ENCODE data around the gene TBCD. TPM values are rescaled to one million over a fixed set of nuclear protein-coding genes. Genes with fewer than 3 reads are reported as not detected.
"Not testable (repeated sequence)": the region's sequence is repeated elsewhere in the genome, so short reads cannot be mapped to it uniquely, and the experiment has no call there.

The TBCD gene
- total RNA-seq, 2 donors from 2014 or later, result 67.4 to 147 TPM

GRCh38 chr17:82722341-82723013 lies 29.4 kb upstream of the TBCD start:
- H3K27ac Mint-ChIP-seq, result peak overlapping the region in 1 of 2 donors; percentile 57
- no peak for ATAC-seq
- H3K36me3 Mint-ChIP-seq, result peaks cover 13 to 20% of the 10 kb centered on the region in 2 donors
- DNase-seq (ENCODE audit: low spot score in 2 of 2), result no peak
- no peaks in the 10 kb centered on the region for H3K9me3 Mint-ChIP-seq

- DNase-seq (ENCODE audit: low spot score in 2 of 2) (no peak), ATAC-seq (no peak)
- Mint-ChIP-seq H3K27ac (no peak overlapping the region), H3K9me3 (no peaks in the 10 kb centered on the region), H3K36me3 (peaks cover 13% of the 10 kb centered on the region in 2 donors)
Measured at GRCh38 chr17:82723169-82723807, 28.6 kb upstream of the TBCD start.

DNA sequence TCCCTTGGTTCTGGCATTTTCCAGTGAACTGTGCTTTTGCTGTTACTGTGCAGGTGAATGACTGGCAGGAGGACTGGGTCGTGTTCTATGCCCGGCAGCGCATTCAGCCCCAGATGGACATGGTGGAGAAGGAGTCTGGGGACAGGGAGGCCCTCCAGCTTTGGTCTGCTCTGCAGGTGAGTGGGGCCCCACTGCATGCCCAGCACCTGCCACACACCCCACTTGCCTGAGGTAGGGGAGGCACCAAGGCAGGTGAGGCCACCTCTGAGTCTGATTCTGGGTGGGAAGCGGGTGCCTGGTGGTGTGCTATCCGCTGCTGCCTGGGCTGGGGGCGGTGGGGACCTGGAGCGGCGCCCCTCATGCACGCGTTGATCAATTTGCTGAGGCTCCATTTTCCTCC lies 25.4 kb upstream of the TBCD start:
- DNase-seq (ENCODE audit: low spot score in 2 of 2) (no peak), ATAC-seq (no peak)
- no peak overlapping the region for H3K27ac Mint-ChIP-seq
- no peaks in the 10 kb centered on the region for H3K9me3 Mint-ChIP-seq
- H3K36me3 Mint-ChIP-seq, result peaks cover 13% of the 10 kb centered on the region in 2 donors

DNA sequence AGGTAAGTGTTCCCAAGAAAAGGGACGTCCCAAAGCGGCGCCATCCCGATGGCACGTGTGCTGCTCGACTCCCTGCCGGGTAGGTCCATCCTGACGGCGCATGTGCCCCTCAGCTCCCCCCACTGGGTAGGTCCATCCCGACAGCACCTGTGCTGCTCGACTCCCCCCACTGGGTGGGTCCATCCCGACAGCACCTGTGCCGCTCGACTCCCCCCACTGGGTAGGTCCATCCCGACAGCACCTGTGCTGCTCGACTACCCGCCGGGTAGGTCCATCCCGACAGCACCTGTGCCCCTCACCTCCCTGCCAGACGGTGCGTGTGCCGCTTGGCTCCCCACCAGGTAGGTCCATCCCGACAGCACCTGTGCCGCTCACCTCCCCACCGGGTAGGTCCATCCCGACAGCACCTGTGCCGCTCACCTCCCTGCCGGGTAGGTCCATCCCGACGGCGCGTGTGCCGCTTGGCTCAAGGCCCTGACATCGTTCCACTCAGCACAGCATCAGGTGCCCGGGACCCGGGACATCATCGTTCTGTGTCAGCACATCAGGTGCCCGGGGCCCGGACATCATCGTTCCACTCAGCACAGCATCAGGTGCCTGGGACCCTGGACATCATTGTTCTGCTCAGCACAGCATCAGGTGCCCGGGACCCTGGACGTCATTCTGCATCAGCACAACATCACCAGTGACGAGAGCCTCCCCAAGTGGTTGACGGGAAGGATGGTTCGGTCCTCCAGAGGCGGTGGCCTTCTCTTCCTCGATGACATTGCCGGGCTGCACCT lies 22.2 kb upstream of the TBCD start:
- H3K9me3 Mint-ChIP-seq, result peaks cover 0 to 5% of the 10 kb centered on the region in 2 donors
- peaks cover 18 to 24% of the 10 kb centered on the region in 2 donors for H3K36me3 Mint-ChIP-seq
- DNase-seq (ENCODE audit: low spot score in 2 of 2) (no peak), ATAC-seq (peak in 1 of 2 donors; percentile 28)
- no peak overlapping the region for H3K27ac Mint-ChIP-seq

- DNase-seq (ENCODE audit: low spot score in 2 of 2) (no peak), ATAC-seq (no peak)
- H3K9me3 Mint-ChIP-seq, result peaks cover 0 to 5% of the 10 kb centered on the region in 2 donors
- no peak overlapping the region for H3K27ac Mint-ChIP-seq
- H3K36me3 Mint-ChIP-seq, result peaks cover 18 to 24% of the 10 kb centered on the region in 2 donors
Measured at GRCh38 chr17:82732118-82732743, 19.6 kb upstream of the TBCD start.

DNA sequence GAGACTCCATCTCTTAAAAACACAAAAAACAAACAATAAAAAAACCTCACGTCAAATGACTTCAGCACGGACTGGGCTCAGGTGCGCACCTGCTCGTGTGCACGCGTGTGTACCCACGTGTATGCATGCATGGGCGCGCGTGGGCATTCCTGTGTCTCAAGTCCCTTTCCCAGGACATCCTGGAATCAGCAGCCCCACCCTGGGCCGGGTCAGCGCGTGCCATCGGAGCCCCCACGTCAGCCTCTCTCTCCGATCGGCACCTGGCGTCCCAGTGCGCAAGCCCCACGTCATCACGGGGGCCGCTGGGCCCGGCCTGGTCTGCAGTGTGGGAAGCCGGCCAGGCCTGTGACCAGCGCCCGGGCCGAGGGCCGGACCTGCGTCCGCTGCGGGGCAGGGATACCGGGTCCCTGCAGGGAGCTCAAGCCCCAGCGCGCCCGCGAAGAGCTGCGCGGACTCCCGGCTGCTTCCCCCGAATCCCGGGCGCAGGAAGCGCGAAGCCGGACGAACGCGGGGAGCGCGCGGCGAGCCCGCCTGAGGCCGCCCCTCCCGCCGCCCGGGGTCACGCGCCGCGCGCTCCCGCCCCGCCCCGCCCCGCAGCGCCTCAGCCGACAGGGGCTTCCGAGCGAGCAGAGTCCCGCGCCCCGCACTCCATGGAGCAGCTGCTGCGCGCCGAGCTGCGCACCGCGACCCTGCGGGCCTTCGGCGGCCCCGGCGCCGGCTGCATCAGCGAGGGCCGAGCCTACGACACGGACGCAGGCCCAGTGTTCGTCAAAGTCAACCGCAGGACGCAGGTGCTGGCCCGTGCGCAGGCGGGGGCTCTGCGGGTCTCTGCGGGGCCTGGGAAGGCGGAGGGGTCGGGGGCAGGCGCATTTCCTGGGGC lies 16.6 kb upstream of the TBCD start, which contains the start of gene FN3K:
FN3K (plus strand) TSS at position 629 of the 880 bp plus-strand sequence; CDS start at position 651, 22 bp downstream.
- Mint-ChIP-seq H3K9me3 (peaks cover 6 to 9% of the 10 kb centered on the region in 2 donors), H3K36me3 (peaks cover 24 to 30% of the 10 kb centered on the region in 2 donors), H3K27ac (peak within 1 kb of the TSS in 1 of 2 donors; percentile 29)
- DNase-seq (ENCODE audit: low spot score in 2 of 2) (peak in 1 of 2 donors; percentile 42), ATAC-seq (peak; percentile 67 to 80)

- no peak overlapping the region for H3K27ac Mint-ChIP-seq
- DNase-seq (ENCODE audit: low spot score in 2 of 2) (no peak), ATAC-seq (no peak)
- peaks cover 36 to 44% of the 10 kb centered on the region in 2 donors for H3K36me3 Mint-ChIP-seq
- H3K9me3 Mint-ChIP-seq, result peaks cover 20 to 22% of the 10 kb centered on the region in 2 donors
Measured at GRCh38 chr17:82736511-82737185, 15.2 kb upstream of the TBCD start.

GRCh38 chr17:82737967-82738877 lies 13.6 kb upstream of the TBCD start:
- Mint-ChIP-seq H3K36me3 (peaks cover 36 to 45% of the 10 kb centered on the region in 2 donors), H3K9me3 (peaks cover 19 to 24% of the 10 kb centered on the region in 2 donors), H3K27ac (no peak overlapping the region)
- ATAC-seq (no peak), DNase-seq (ENCODE audit: low spot score in 2 of 2) (no peak)

- H3K36me3 Mint-ChIP-seq, result peaks cover 26 to 31% of the 10 kb centered on the region in 2 donors
- no peak for ATAC-seq
- H3K27ac Mint-ChIP-seq, result no peak overlapping the region
- peaks cover 16 to 26% of the 10 kb centered on the region in 2 donors for H3K9me3 Mint-ChIP-seq
- no peak for DNase-seq (ENCODE audit: low spot score in 2 of 2)
Measured at GRCh38 chr17:82740906-82741759, 10.7 kb upstream of the TBCD start.

DNA sequence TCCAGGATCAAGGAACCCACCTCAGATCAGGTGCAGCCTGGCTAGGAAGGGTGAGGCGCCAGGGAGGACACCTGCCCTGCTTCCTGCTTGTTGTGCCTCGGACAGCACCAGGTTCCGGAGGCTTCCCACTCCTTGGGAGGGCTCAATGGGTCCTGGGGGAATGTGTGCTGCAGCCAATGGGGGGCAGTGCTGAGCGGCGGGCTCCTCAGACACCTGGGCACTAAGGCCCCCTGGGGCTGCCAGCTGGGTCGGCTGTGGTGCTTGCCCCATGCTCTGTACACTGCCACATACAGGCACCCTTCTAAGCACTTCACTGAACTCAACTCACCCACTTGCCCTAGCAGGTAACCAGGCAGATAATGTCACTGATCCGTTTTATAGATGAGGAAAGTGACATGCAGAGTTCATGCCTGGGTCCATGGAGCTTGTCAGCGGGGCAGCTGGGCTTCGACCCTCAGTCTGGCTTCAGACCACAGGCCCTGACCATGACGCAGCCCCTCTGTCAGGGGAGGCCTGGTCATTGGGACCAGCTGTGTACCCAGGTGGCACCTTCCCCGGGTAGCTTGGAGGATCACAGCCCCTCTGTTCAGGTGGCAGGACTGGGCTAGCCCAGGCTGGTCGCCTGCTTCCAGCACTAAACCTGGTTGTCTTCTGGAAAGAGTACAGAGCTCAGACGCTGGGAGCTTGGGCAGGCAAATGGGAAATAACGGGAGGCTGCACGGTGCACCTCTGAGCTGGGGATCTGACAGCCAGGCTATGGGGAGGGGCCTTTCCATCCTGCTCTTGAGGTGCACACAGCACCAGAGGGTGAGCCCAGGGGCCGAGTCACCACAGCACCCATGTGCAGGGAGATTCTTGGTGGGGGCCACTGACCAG lies 8.3 kb upstream of the TBCD start:
- DNase-seq (ENCODE audit: low spot score in 2 of 2), result no peak
- peaks cover 16 to 30% of the 10 kb centered on the region in 2 donors for H3K9me3 Mint-ChIP-seq
- no peak for ATAC-seq
- H3K36me3 Mint-ChIP-seq, result peaks cover 26 to 31% of the 10 kb centered on the region in 2 donors
- H3K27ac Mint-ChIP-seq, result no peak overlapping the region

GRCh38 chr17:82744736-82745135 lies 7.1 kb upstream of the TBCD start:
- Mint-ChIP-seq H3K9me3 (peaks cover 16 to 29% of the 10 kb centered on the region in 2 donors), H3K36me3 (peaks cover 26 to 30% of the 10 kb centered on the region in 2 donors)
- not testable (repeated sequence) for H3K27ac Mint-ChIP-seq; ATAC-seq; DNase-seq (ENCODE audit: low spot score in 2 of 2)

DNA sequence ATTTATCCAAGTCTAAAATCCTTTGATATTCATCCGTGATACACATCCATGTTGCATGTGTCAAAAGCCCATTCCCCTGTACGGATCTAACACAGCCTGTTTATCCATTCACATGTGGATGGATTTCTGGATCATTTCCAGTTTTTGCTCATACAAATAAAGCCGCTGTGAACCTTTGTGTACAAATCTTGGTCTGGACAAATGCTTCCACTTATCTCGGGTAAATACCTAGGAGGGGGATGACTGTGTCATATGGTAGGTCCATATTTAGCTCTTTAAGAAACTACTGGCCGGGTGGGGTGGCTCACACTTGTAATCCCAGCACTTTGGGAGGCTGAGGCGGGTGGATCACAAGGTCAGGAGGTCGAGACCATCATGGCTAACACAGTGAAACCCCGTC lies 6.3 kb upstream of the TBCD start:
- Mint-ChIP-seq H3K27ac (peak overlapping the region in 1 of 2 donors; percentile 33), H3K36me3 (peaks cover 19 to 22% of the 10 kb centered on the region in 2 donors), H3K9me3 (peaks cover 9 to 21% of the 10 kb centered on the region in 2 donors)
- no peak for ATAC-seq
- DNase-seq (ENCODE audit: low spot score in 2 of 2), result no peak

GRCh38 chr17:82748756-82749155 lies 3.1 kb upstream of the TBCD start:
- peaks cover 0 to 6% of the 10 kb centered on the region in 2 donors for H3K9me3 Mint-ChIP-seq
- H3K27ac Mint-ChIP-seq, result no peak overlapping the region
- H3K36me3 Mint-ChIP-seq, result peaks cover 0 to 5% of the 10 kb centered on the region in 2 donors
- DNase-seq (ENCODE audit: low spot score in 2 of 2) (no peak), ATAC-seq (no peak)

Measured in activated naive CD4-positive, alpha-beta T cell treated with anti-CD3 and anti-CD28 coated beads, Interleukin-2, amount 50 U/mL, for 72 hours (primary cell).